Stomach (tissue), 9 donors: ENCODE measurements around the gene SDK2. TPM values are rescaled to one million over a fixed set of nuclear protein-coding genes. Genes with fewer than 3 reads are reported as not detected.

Experiments
- DNase-seq, 2 donors: peaks; one replicate each; pipeline versions ENCODE4 v3.0.0 to v3.0.0-alpha.2; 2013 to 2019
- H3K27ac ChIP-seq, 5 donors: fragments of 200-600 bp in 4 of 5; sonication (generic) in 4 of 5; one replicate each; pipeline ENCODE4 v1.5.1; 2013 to 2019; ENCODE audit warnings: mild to moderate bottlenecking in 1 of 5, moderate library complexity in 1 of 5
- H3K27me3 ChIP-seq, 3 donors: fragments of 200-600 bp; sonication (generic); one replicate each; pipeline ENCODE4 v1.5.1; 2017 to 2019; ENCODE audit warnings: mixed run types in 1 of 3
- H3K36me3 ChIP-seq, 4 donors: fragments of 200-600 bp; sonication (generic); 1 replicate in 3 of 4; 2 replicates in 1 of 4; pipeline ENCODE4 v1.5.1; 2016 to 2019
- H3K4me1 ChIP-seq, 4 donors: fragments of 200-600 bp; sonication (generic); one replicate each; pipeline ENCODE4 v1.5.1; 2016 to 2019
- H3K4me3 ChIP-seq, 4 donors: fragments of 200-600 bp; sonication (generic) in 3 of 4; one replicate each; pipeline ENCODE4 v1.5.1; 2016 to 2019; ENCODE audit warnings: mild to moderate bottlenecking in 1 of 4
- H3K9me3 ChIP-seq, 4 donors: fragments of 200-600 bp; sonication (generic); one replicate each; pipeline ENCODE4 v1.5.1; 2016 to 2019
- CTCF ChIP-seq, 7 experiments: fragments of 450-650 bp in 4 of 7; fragments of 200-600 bp in 3 of 7; sonication (generic) in 3 of 7; IDR thresholded peaks; one replicate each; pipeline ENCODE4 v1.5.1; 2016 to 2019; ENCODE audit warnings: antibody characterized with exemption in 7 of 7, control low read depth in 2 of 7, mild to moderate bottlenecking in 1 of 7
- EP300 ChIP-seq: sonication (generic); formaldehyde crosslinking; IDR thresholded peaks from one replicate; pipeline ENCODE4 v1.6.1; 2017; ENCODE audit warnings: antibody characterized with exemption
- POLR2A ChIP-seq, 4 donors: fragments of 450-650 bp; IDR thresholded peaks; one replicate each; pipeline ENCODE4 v1.6.1; 2016; ENCODE audit warnings: antibody characterized with exemption in 4 of 4, control low read depth in 2 of 4, mild to moderate bottlenecking in 1 of 4, moderate library complexity in 1 of 4
- POLR2AphosphoS5 ChIP-seq, 3 donors: sonication (generic); formaldehyde crosslinking; IDR thresholded peaks; one replicate each; pipeline ENCODE4 v1.6.1; 2016; ENCODE audit warnings: antibody characterized with exemption in 3 of 3
- whole genome bisulfite sequencing, 5 donors: extraction: QIAGEN DNeasy Blood & Tissue Kit in 3 of 5; methylation state at CpG; one replicate each; pipeline versions ENCODE4 v1.1.5 to v1.1.7; 2013 to 2018; 5-methylcytosine and 5-hydroxymethylcytosine counted together
- intact Hi-C: fragments of 100-400 bp; cut with DNase I; formaldehyde crosslinking; loops from one replicate; pipeline ENCODE4 v1.15.1; 2023; ENCODE audit warnings: low total_unique reads
- polyA plus RNA-seq, 3 donors: library from polyadenylated mRNA; stranded (reverse); fragments of 200-250 nt; gene quantifications; one replicate each; pipeline ENCODE4 v1.2.3, GENCODE V29; 2013
- total RNA-seq, 5 donors: library from RNA; depleted of rRNA; stranded (reverse); fragments of >200 nt; gene quantifications; one replicate each; pipeline versions ENCODE4 v1.1.0 to v1.2.3, GENCODE V29; 2014 to 2016
- donor health status: healthy with polysubstance abuse.
- donor health status: Bipolar disorder and iron deficiency.
- donor health status: healthy.

The SDK2 gene
- total and polyA plus RNA-seq, 8 donors, result under 0.01 to 9.6 (median 0.44) TPM; not detected in 1

- no peak for DNase-seq
- TF ChIP-seq CTCF (IDR thresholded peaks at IDR 0.05), result no peak
- peak; percentile 68 for TF ChIP-seq EP300
- peak; percentile 23 to 45 (median 25) for TF ChIP-seq POLR2AphosphoS5 (IDR thresholded peaks at IDR 0.05)
- no peak for TF ChIP-seq POLR2A (IDR thresholded peaks at IDR 0.05)
- WGBS, 5 donors, result 67 to 81% (median 78%) methylated on average over 16 to 23 of the region's 23 CpGs
- Histone ChIP-seq H3K4me3 (no peak overlapping the region), H3K36me3 (no peaks in the 10 kb centered on the region), H3K27me3 (no peaks in the 10 kb centered on the region), H3K27ac (peak overlapping the region; percentile 21 to 65 (median 44)), H3K9me3 (no peaks in the 10 kb centered on the region), H3K4me1 (peaks cover 0 to 14% (median 6%) of the 10 kb centered on the region in 4 donors)
- intact Hi-C loops, result no loop called here
These were observed 278.2 kb downstream of the SDK2 start for GRCh38 chr17:73365906-73366623.

GRCh38 chr17:73365301-73365874 is 278.9 kb downstream of the SDK2 start:
- TF ChIP-seq EP300 (no peak), POLR2AphosphoS5 (IDR thresholded peaks at IDR 0.05) (no peak), POLR2A (IDR thresholded peaks at IDR 0.05) (no peak), CTCF (IDR thresholded peaks at IDR 0.05) (no peak)
- Histone ChIP-seq H3K9me3 (no peaks in the 10 kb centered on the region), H3K4me1 (peaks cover 0 to 15% (median 6%) of the 10 kb centered on the region in 4 donors), H3K27me3 (no peaks in the 10 kb centered on the region), H3K36me3 (no peaks in the 10 kb centered on the region), H3K27ac (peak overlapping the region; percentile 21 to 65 (median 44)), H3K4me3 (no peak overlapping the region)
- intact Hi-C loops, result no loop called here
- 58 to 66% (median 60%) methylated on average over 20 of the region's 20 CpGs for WGBS, 5 donors
- no peak for DNase-seq

GRCh38 chr17:73364155-73364522 is 280.1 kb downstream of the SDK2 start:
- Histone ChIP-seq H3K4me3 (no peak overlapping the region), H3K4me1 (peaks cover 6 to 13% (median 9%) of the 10 kb centered on the region in 4 donors), H3K9me3 (no peaks in the 10 kb centered on the region), H3K27me3 (no peaks in the 10 kb centered on the region), H3K27ac (no peak overlapping the region), H3K36me3 (no peaks in the 10 kb centered on the region)
- 81 to 91% (median 91%) methylated on average over 4 of the region's 4 CpGs for WGBS, 5 donors
- DNase-seq, result no peak
- intact Hi-C loops, result no loop called here
- TF ChIP-seq POLR2A (IDR thresholded peaks at IDR 0.05), result no peak
- TF ChIP-seq POLR2AphosphoS5 (IDR thresholded peaks at IDR 0.05), result no peak
- TF ChIP-seq CTCF (IDR thresholded peaks at IDR 0.05), result no peak
- TF ChIP-seq EP300, result no peak

- H3K4me3 ChIP-seq, result no peak overlapping the region
- DNase-seq, result no peak
- H3K4me1 ChIP-seq, result peaks cover 4 to 15% (median 9%) of the 10 kb centered on the region in 4 donors
- H3K27me3 ChIP-seq, result no peaks in the 10 kb centered on the region
- H3K9me3 ChIP-seq, result no peaks in the 10 kb centered on the region
- intact Hi-C loops, result no loop called here
- TF ChIP-seq POLR2A (IDR thresholded peaks at IDR 0.05) (no peak), CTCF (IDR thresholded peaks at IDR 0.05) (no peak), POLR2AphosphoS5 (IDR thresholded peaks at IDR 0.05) (no peak), EP300 (no peak)
- 59 to 72% (median 67%) methylated on average over 6 to 8 of the region's 8 CpGs for WGBS, 5 donors
- no peak overlapping the region for H3K27ac ChIP-seq
- no peaks in the 10 kb centered on the region for H3K36me3 ChIP-seq
These were observed 280.6 kb downstream of the SDK2 start for GRCh38 chr17:73363442-73364154.
